Uterus (tissue), 2 donors: Measurements from ENCODE around the gene HLA-B.

Experiments used
- CTCF ChIP-seq, 4 experiments: fragments of 200-600 bp in 2 of 4; fragments of 450-650 bp in 2 of 4; sonication (generic) in 2 of 4; IDR thresholded peaks; one replicate each; pipeline ENCODE4 v1.5.1; 2016 to 2019; ENCODE audit warnings: antibody characterized with exemption in 4 of 4, mild to moderate bottlenecking in 2 of 4, moderate library complexity in 1 of 4
- POLR2A ChIP-seq, 2 donors: fragments of 450-650 bp; IDR thresholded peaks; one replicate each; pipeline ENCODE4 v1.6.1; 2016; ENCODE audit warnings: antibody characterized with exemption in 2 of 2, mild to moderate bottlenecking in 1 of 2, moderate library complexity in 1 of 2

- TF ChIP-seq CTCF (IDR thresholded peaks at IDR 0.05) = no peak
- no peak for TF ChIP-seq POLR2A (IDR thresholded peaks at IDR 0.05)
Measured at GRCh38 chr6:31355583-31355948, 1.4 kb downstream of the HLA-B start.
